Measurements from ENCODE around the gene INTS13.

- TF ChIP-seq EZH2 (IDR thresholded peaks at IDR 0.05; ENCODE audit: borderline replicate concordance, insufficient read depth, low read depth, low read length, poor library complexity, severe bottlenecking) (no peak), CTCF (IDR thresholded peaks at IDR 0.05) (no peak)
These were observed 16.2 kb upstream of the INTS13 start for GRCh38 chr12:26954027-26954426.

Measured in B cell (primary cell).